ENCODE data around the gene GSG1L2.
"Not testable (repeated sequence)": the region's sequence is repeated elsewhere in the genome, so short reads cannot be mapped to it uniquely, and the experiment has no call there.

GSG1L2 gene

DNA sequence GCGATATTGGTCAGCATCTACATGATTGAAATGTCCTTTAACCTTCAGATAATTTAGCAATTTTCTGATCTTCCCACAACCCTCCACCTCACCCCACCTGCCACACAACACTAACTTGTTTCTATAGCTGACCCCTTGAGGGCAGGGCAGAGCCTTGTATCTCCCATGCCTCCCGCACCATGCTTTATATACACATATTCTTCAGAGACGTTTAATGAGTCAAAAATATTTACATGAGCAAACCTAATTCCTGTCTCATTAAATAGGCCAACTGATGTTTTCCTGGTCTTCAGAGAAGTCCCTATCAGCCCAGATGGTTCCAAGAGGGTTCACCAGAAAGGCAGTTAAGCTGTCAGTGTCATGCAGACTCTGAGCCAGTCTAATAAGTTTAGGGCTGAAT lies 23.9 kb downstream of the GSG1L2 start:
- FAIRE-seq (no peak), DNase-seq (ENCODE audit: insufficient read length, low spot score) (no peak)
- TF ChIP-seq, protein P1, sequence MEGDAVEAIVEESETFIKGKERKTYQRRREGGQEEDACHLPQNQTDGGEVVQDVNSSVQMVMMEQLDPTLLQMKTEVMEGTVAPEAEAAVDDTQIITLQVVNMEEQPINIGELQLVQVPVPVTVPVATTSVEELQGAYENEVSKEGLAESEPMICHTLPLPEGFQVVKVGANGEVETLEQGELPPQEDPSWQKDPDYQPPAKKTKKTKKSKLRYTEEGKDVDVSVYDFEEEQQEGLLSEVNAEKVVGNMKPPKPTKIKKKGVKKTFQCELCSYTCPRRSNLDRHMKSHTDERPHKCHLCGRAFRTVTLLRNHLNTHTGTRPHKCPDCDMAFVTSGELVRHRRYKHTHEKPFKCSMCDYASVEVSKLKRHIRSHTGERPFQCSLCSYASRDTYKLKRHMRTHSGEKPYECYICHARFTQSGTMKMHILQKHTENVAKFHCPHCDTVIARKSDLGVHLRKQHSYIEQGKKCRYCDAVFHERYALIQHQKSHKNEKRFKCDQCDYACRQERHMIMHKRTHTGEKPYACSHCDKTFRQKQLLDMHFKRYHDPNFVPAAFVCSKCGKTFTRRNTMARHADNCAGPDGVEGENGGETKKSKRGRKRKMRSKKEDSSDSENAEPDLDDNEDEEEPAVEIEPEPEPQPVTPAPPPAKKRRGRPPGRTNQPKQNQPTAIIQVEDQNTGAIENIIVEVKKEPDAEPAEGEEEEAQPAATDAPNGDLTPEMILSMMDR (IDR thresholded peaks at IDR 0.05; ENCODE audit: insufficient read depth, missing control alignments): no peak

DNA sequence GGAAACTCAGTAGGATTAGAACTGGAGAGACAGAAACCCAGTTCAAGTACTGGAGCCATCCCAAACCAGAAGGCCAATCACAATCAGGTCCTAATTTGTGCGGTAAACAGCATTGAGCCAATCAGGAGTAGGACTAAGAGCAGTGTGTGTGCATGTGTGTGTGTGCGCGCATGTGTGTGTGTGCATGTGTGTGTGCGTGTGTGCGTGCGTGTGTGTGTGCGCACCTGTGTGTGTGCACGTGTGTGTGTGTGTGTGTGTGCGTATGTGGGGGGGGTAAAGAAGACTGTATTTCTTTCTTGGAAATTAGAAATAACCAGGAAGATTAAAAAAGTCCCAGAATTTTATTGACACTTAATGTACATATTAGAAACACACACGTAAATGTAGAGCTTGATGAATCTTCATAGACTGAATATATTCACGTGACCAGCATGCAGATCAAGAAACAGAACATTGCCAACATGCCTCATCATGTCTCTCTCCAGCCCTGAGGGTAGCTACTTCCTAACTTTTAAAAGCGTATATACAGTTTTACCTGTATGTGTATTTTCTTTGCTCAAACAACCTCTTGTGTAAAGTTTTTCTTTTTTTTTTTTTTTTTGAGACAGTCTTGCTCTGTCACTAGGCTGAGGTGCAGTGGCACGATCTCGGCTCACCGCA lies 29.6 kb downstream of the GSG1L2 start:
- TF ChIP-seq, protein P1 (IDR thresholded peaks at IDR 0.05; ENCODE audit: insufficient read depth, missing control alignments): no peak
- DNase-seq (ENCODE audit: insufficient read length, low spot score) (no peak), FAIRE-seq (no peak)

DNA sequence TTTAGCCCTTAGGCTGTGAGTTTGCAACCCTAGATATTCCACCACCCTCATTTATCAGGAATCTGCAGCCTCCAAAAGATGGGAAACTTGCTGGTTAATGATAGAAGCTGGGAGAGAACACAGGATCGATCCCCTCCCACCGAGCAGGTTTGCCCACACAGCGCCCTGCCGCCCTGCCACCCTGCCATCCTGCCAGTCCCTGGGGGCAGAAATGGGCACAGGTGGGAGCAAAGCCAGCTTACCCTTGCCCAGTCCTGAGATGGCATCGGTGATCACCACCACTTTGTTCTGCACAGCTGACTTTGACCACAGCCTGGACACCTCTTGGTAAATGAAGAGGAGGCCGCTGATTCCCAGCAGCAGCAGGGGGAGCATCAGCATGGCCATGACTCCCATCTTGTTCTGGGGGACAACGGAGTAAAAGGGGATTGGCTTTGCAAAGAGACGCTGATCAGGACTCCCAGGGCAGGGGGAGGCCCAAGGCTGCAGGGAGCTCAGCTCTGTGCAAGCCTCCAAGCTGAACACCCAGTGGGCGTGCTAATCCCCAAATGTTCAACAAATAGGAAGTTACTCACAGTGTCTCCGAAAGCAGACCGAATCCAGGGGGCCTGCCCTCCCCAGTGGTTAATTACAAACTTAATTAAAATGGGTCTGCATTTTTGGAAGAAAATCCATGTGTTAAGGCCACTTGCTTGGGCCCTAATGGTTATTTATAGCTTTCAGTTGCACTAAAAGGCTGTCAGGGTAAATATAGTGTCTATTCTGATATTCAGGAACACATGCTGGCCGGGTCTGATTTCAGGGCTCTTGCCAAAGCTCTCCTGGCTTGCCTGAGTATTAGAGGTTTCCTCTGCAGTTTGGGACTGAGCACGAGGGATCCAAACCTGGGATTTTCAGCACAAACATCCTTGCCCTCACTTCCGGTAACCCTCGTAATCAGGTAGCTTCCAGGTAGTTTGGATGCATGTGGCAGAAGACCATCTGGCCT lies 30.7 kb downstream of the GSG1L2 start, which contains the start of gene DHRS7C:
Gene DHRS7C (minus strand): TSS at position 704 of the 988 bp plus-strand sequence. CDS start 308 bp downstream, at position 396.
- DNase-seq (ENCODE audit: insufficient read length, low spot score) (no peak), FAIRE-seq (no peak)
- TF ChIP-seq, protein P1 (IDR thresholded peaks at IDR 0.05; ENCODE audit: insufficient read depth, missing control alignments): no peak

DNA sequence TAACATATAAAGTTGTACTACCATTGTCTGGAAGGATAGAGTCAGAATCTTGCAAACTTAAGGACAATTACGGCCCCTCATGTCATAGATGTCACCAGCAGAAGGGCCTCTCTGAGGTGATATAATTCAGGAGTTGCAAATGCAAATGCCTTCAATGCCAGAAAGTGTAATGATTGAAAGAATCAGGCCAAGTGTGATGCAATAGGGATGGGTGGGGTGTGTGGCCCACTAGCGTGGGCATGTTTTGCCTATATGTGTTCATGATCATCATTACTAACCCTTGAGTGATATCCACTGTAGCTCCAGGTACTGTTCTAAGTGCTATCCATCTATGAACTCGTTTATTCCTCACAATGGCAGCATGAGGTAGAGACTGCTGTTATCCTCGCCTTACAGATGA lies 31.6 kb downstream of the GSG1L2 start:
- no peak for DNase-seq (ENCODE audit: insufficient read length, low spot score)
- TF ChIP-seq, protein P1 (IDR thresholded peaks at IDR 0.05; ENCODE audit: insufficient read depth, missing control alignments): no peak
- no peak for FAIRE-seq

DNA sequence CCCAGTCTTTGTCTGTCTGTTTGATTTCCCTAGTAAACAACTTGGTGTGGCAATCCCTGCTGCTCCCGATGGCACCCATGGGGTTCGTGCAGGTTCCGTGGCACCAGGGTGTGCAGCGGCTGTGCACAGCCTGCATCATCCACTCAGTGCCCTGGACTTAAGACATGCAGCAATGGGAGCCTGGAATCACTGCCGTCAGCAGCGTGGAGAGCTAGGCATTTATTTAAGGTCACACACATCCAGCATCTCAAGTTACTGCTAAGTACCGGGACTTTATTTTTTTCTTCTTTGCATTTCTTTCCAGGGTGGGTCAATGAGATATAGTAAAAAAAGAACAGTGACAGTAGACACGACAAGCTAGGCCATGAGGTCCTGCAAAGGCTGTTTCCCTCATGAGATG lies 33.3 kb downstream of the GSG1L2 start:
- DNase-seq (ENCODE audit: insufficient read length, low spot score) (no peak), FAIRE-seq (no peak)
- TF ChIP-seq, protein P1 (IDR thresholded peaks at IDR 0.05; ENCODE audit: insufficient read depth, missing control alignments): no peak

DNA sequence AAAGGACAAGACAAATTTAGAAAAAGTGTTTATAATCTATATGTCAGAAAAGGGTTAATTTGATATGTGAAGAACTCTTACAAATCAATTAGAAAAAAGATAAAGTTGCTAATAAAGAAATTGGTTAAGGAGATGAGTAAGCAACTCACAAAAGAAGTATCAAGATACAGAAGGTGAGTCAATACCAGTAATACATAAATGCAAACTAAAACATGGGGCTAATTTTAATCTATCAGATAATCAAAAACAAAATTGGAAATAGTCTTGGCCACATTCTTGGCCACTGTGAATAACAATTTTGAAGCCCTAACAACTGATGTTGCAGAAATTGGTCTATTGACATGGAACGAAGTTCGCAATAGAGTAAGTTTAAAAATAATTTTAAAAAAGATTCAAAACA lies 37.3 kb downstream of the GSG1L2 start:
- FAIRE-seq (no peak), DNase-seq (ENCODE audit: insufficient read length, low spot score) (no peak)
- TF ChIP-seq, protein P1 (IDR thresholded peaks at IDR 0.05; ENCODE audit: insufficient read depth, missing control alignments): no peak

DNA sequence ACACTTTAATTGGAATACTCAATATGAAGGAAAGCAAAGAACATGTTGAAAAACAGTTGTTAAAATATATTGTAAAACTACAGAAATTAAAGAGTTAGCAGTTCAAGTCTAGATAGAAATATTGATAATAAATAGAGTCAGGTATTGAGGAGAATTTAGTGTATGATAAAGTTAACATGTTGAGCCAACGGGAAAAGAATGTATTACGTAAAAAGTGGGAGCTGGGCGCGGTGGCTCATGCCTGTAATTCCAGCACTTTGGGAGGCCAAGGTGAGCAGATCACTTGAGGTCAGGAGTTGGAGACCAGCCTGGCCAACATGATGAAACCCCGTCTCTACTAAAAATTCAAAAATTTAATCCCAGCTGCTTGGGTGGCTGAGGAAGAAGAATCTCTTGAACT lies 38.4 kb downstream of the GSG1L2 start:
- not testable (repeated sequence) for FAIRE-seq; DNase-seq (ENCODE audit: insufficient read length, low spot score)
